ENCODE measurements around the gene ALG3.

DNA sequence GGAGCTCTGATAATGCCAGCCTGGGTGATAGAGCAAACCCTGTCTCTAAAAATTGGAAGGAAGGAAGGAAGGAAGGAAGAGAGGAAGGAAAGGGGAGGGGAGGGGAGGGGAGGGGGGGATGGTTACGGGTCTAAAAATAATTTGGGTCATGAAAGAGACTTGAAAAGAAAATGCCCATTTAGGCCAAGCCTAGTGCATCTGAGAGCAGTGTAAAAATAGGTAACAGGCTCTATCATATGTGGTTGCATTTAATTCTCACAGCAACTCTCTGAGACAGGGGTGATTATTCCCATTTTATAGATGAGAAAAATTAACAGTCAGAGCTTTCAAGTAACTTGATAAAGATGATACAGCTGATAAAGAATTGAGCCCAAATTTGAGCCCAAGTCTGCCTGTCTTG lies 23.5 kb upstream of the ALG3 start:
- TF ChIP-seq POLR2A (IDR thresholded peaks at IDR 0.05; ENCODE audit: low read depth, low read length), result no peak
- TF ChIP-seq POLR2AphosphoS5 (IDR thresholded peaks at IDR 0.05; ENCODE audit: low read depth, low read length), result no peak
- TF ChIP-seq TAF1 (IDR thresholded peaks at IDR 0.05; ENCODE audit: low read depth, low read length), result no peak
- no peak for TF ChIP-seq POU2F2 (IDR thresholded peaks at IDR 0.05; ENCODE audit: low read depth, low read length)
- no peak for TF ChIP-seq SPI1 (IDR thresholded peaks at IDR 0.05; ENCODE audit: low read depth, low read length)
